HepG2 (cell line): Measurements from ENCODE around the gene WDHD1. TPM values are rescaled to one million over a fixed set of nuclear protein-coding genes. Genes with fewer than 3 reads are reported as not detected.

Experiments
- ARHGAP35 ChIP-seq: sonication (generic); formaldehyde crosslinking; IDR thresholded peaks from 2 replicates; pipeline ENCODE4 v1.9.0; 2022; ENCODE audit warnings: mild to moderate bottlenecking, inconsistent platforms, moderate library complexity, missing genetic modification reagents, borderline replicate concordance
- DMAP1 ChIP-seq: IDR thresholded peaks from 2 replicates; pipeline ENCODE4 v1.6.1; 2016
- FOXP1 ChIP-seq, 2 experiments: fragments of 450-650 bp in 1 of 2; IDR thresholded peaks; 2 replicates each; pipeline ENCODE4 v1.6.1; 2017 to 2018; ENCODE audit warnings: antibody characterized with exemption in 1 of 2
- HDAC1 ChIP-seq: sonication (generic); formaldehyde crosslinking; IDR thresholded peaks from 2 replicates; pipeline ENCODE4 v1.5.1; 2020; ENCODE audit warnings: mild to moderate bottlenecking, missing genetic modification reagents
- HDAC6 ChIP-seq: fragments of 200-600 bp; sonication (generic); IDR thresholded peaks from 2 replicates; pipeline ENCODE4 v1.7.0; 2017; ENCODE audit warnings: mild to moderate bottlenecking, antibody characterized with exemption, low read length, low read depth
- HMGXB3 ChIP-seq: sonication (generic); formaldehyde crosslinking; IDR thresholded peaks from 2 replicates; pipeline ENCODE4 v1.4.0; 2020; ENCODE audit warnings: missing genetic modification reagents, borderline replicate concordance
- KDM5A ChIP-seq: fragments of 200-600 bp; sonication (generic); IDR thresholded peaks from 2 replicates; pipeline ENCODE4 v1.7.0; 2018; ENCODE audit warnings: antibody characterized with exemption, mild to moderate bottlenecking, low read length, borderline replicate concordance
- KLF12 ChIP-seq: sonication (generic); formaldehyde crosslinking; IDR thresholded peaks from 2 replicates; pipeline ENCODE4 v1.4.0; 2020; ENCODE audit warnings: missing genetic modification reagents, borderline replicate concordance
- KLF6 ChIP-seq: IDR thresholded peaks from 2 replicates; pipeline ENCODE4 v1.8.0; 2016; ENCODE audit warnings: missing biosample characterization, missing genetic modification reagents
- NAIF1 ChIP-seq: sonication (generic); formaldehyde crosslinking; IDR thresholded peaks from 2 replicates; pipeline ENCODE4 v1.5.0; 2020; ENCODE audit warnings: mild to moderate bottlenecking, missing genetic modification reagents, borderline replicate concordance
- REPIN1 ChIP-seq: sonication (generic); formaldehyde crosslinking; IDR thresholded peaks from 2 replicates; pipeline ENCODE4 v1.8.0; 2022; ENCODE audit warnings: missing genetic modification reagents, low read depth, mild to moderate bottlenecking, borderline replicate concordance
- ZBTB46 ChIP-seq: sonication (generic); formaldehyde crosslinking; IDR thresholded peaks from 2 replicates; pipeline ENCODE4 v1.4.0; 2020; ENCODE audit warnings: mild to moderate bottlenecking, missing genetic modification reagents, borderline replicate concordance
- ZFX ChIP-seq: sonication (generic); formaldehyde crosslinking; IDR thresholded peaks from 2 replicates; pipeline ENCODE4 v1.4.0; 2020; ENCODE audit warnings: mild to moderate bottlenecking, low read depth, missing genetic modification reagents, moderate library complexity
- ZNF12 ChIP-seq: sonication (generic); formaldehyde crosslinking; IDR thresholded peaks from 2 replicates; pipeline ENCODE4 v1.5.0; 2020; ENCODE audit warnings: missing genetic modification reagents
- ZNF382 ChIP-seq: sonication (generic); formaldehyde crosslinking; IDR thresholded peaks from 2 replicates; pipeline ENCODE4 v1.5.0; 2020; ENCODE audit warnings: missing genetic modification reagents, mild to moderate bottlenecking, borderline replicate concordance
- ZNF496 ChIP-seq: sonication (generic); formaldehyde crosslinking; IDR thresholded peaks from 2 replicates; pipeline ENCODE4 v1.8.1; 2023; ENCODE audit warnings: mild to moderate bottlenecking, moderate library complexity, missing genetic modification reagents; ENCODE audit not compliant: insufficient replicate concordance
- ZNF512B ChIP-seq: sonication (generic); formaldehyde crosslinking; IDR thresholded peaks from 2 replicates; pipeline ENCODE4 v1.5.1; 2020; ENCODE audit warnings: missing genetic modification reagents, mild to moderate bottlenecking, borderline replicate concordance
- ZNF605 ChIP-seq: sonication (generic); formaldehyde crosslinking; IDR thresholded peaks from 2 replicates; pipeline ENCODE4 v1.8.0; 2022; ENCODE audit warnings: mild to moderate bottlenecking, missing genetic modification reagents
- polyA plus RNA-seq, 8 experiments: library from polyadenylated mRNA; depleted of rRNA in 3 of 8; stranded (reverse) in 7 of 8; unstranded in 1 of 8; fragments of >200 nt; fragmentation: Illumina TruSeq in 4 of 8; extraction: Trizol in 4 of 8; gene quantifications; 2 replicates each; pipeline versions ENCODE4 v1.2.1 to v1.2.3, GENCODE V29; 2011 to 2016; ENCODE audit warnings: low read depth in 4 of 8, missing spikeins in 1 of 8, mixed read lengths in 1 of 8; ENCODE audit not compliant: insufficient read depth in 1 of 8
- total RNA-seq, 5 experiments: library from RNA; depleted of rRNA; stranded (reverse); fragments of >200 nt; fragmentation: Illumina TruSeq; extraction: Trizol; gene quantifications; 2 replicates each; pipeline ENCODE4 v1.2.3, GENCODE V29; 2016; ENCODE audit warnings: low read depth in 1 of 5

WDHD1 gene
- total and polyA plus RNA-seq, 2 of the 13 experiments (the other 11 are each of a cell fraction or from before 2014, with no cell fraction given), result 5.5 to 27.5 TPM

- TF ChIP-seq NAIF1 (CRISPR knock-in tag) (peak; percentile 81; the same call in 1 of the 2 replicates), ZNF605 (CRISPR knock-in tag) (peak; percentile 45; the same call in 1 of the 2 replicates), KLF12 (CRISPR knock-in tag) (peak; percentile 81; the same call in 1 of the 2 replicates), HMGXB3 (CRISPR knock-in tag) (0 out of 2 replicates have a peak, but pooled peaks have one; percentile 61), ZNF496 (CRISPR knock-in tag) (no peak), ZNF512B (CRISPR knock-in tag) (peak; percentile 86; the same call in 1 of the 2 replicates), HDAC6 (no peak), REPIN1 (CRISPR knock-in tag) (peak; percentile 86), DMAP1 (CRISPR knock-in tag) (peak; percentile 95), KDM5A (peak; percentile 53; the same call in 1 of the 2 replicates), KLF6 (CRISPR knock-in tag) (peak; percentile 76; the same call in 1 of the 2 replicates), FOXP1 (IDR thresholded peaks at IDR 0.05) (no peak), FOXP1 (CRISPR knock-in tag; IDR thresholded peaks at IDR 0.05) (peak; percentile 22; the same call in 1 of the 2 replicates), ZBTB46 (CRISPR knock-in tag) (0 out of 2 replicates have a peak, but pooled peaks have one; percentile 73), HDAC1 (CRISPR knock-in tag) (peak; percentile 89), ZNF382 (no peak), ARHGAP35 (CRISPR knock-in tag) (peak; percentile 88; the same call in 1 of the 2 replicates), ZNF12 (CRISPR knock-in tag) (peak; percentile 36), ZFX (peak; percentile 92)
Measured at GRCh38 chr14:55051423-55052268, 24.7 kb upstream of the WDHD1 start, which contains the start of gene MAPK1IP1L (continued).
